Caco-2 (cell line): ENCODE data around the gene RAP1B. TPM values are rescaled to one million over a fixed set of nuclear protein-coding genes. Genes with fewer than 3 reads are reported as not detected.

ENCODE experiments used
- BruUV-seq: library from RNA; stranded (reverse); fragments of 400-500 nt; replicated peaks from 2 replicates; lab custom pipeline; 2021; lab: Mats Ljungman, UMichigan
- CTCF ChIA-PET: fragments of 300-600 bp; sonication (Branson Sonifier 250); formaldehyde crosslinking; loops from one replicate; lab custom pipeline; 2022; ENCODE audit warnings: antibody characterized with exemption; lab: Charles Lee
- POLR2A ChIA-PET: fragments of 300-600 bp; sonication (Branson Sonifier 250); formaldehyde crosslinking; loops from one replicate; lab custom pipeline; 2022; ENCODE audit warnings: antibody characterized with exemption; lab: Charles Lee
- DNase-seq, 2 experiments: peaks; one replicate each; pipeline versions ENCODE4 v3.0.0 to v3.0.0-alpha.2; 2020 to 2022
- H3K27me3 ChIP-seq: replicated peaks from 2 replicates; pipeline ENCODE4 v1.6.0; 2011; ENCODE audit warnings: low read length; ENCODE audit not compliant: control insufficient read depth, insufficient read depth
- H3K36me3 ChIP-seq: 2 replicates; pipeline ENCODE4 v1.5.1; 2011; ENCODE audit warnings: low read length; ENCODE audit not compliant: control insufficient read depth, insufficient read depth
- H3K4me1 ChIP-seq: fragments of 250-450 bp; sonication (Bioruptor Pico); 2 replicates; pipeline ENCODE4 v1.5.1; 2020; ENCODE audit warnings: mild to moderate bottlenecking
- H3K4me3 ChIP-seq: 2 replicates; pipeline ENCODE4 v1.5.1; 2011; ENCODE audit warnings: low read depth, mild to moderate bottlenecking, control low read depth, low read length
- H3K9me3 ChIP-seq: fragments of 250-450 bp; sonication (Bioruptor Pico); 2 replicates; pipeline ENCODE4 v1.5.1; 2020; ENCODE audit warnings: mild to moderate bottlenecking, moderate library complexity
- H3K27ac Mint-ChIP-seq: one replicate; pipeline ENCODE4 v1.8.0; 2022; ENCODE audit warnings: mixed read lengths; ENCODE audit not compliant: unreplicated experiment
- H3K27me3 Mint-ChIP-seq: one replicate; pipeline ENCODE4 v1.8.0; 2022; ENCODE audit warnings: mixed read lengths; ENCODE audit not compliant: insufficient read depth, unreplicated experiment
- H3K36me3 Mint-ChIP-seq: one replicate; pipeline ENCODE4 v1.8.0; 2022; ENCODE audit warnings: mild to moderate bottlenecking, mixed read lengths; ENCODE audit not compliant: insufficient read depth, unreplicated experiment
- H3K4me1 Mint-ChIP-seq: one replicate; pipeline ENCODE4 v1.8.0; 2022; ENCODE audit warnings: low read depth, mixed read lengths; ENCODE audit not compliant: unreplicated experiment
- H3K4me3 Mint-ChIP-seq: one replicate; pipeline ENCODE4 v1.8.0; 2022; ENCODE audit warnings: mild to moderate bottlenecking, moderate library complexity, mixed read lengths; ENCODE audit not compliant: unreplicated experiment
- H3K9me3 Mint-ChIP-seq: one replicate; pipeline ENCODE4 v1.8.0; 2022; ENCODE audit warnings: mixed read lengths; ENCODE audit not compliant: unreplicated experiment
- intact Hi-C: fragments of 100-400 bp; cut with micrococcal nuclease; formaldehyde crosslinking; loops from one replicate; pipeline ENCODE4 v1.10.0; 2022; ENCODE audit not compliant: unreplicated experiment
- total RNA-seq: library from RNA; stranded (reverse); gene quantifications from 2 replicates; pipeline ENCODE4 v1.2.3, GENCODE V29; 2022
- TF ChIP-seq, protein P1 (sequence below), 2 experiments: fragments of 200-600 bp in 1 of 2; IDR thresholded peaks; 1 replicate in 1 of 2; 2 replicates in 1 of 2; pipeline versions ENCODE4 v1.5.1 to v1.8.0; 2011 to 2022; ENCODE audit warnings: antibody characterized with exemption in 1 of 2, control low read depth in 1 of 2, inconsistent platforms in 1 of 2, low read depth in 1 of 2, low read length in 1 of 2, mild to moderate bottlenecking in 1 of 2, moderate library complexity in 1 of 2; ENCODE audit not compliant: insufficient read depth in 1 of 2, severe bottlenecking in 1 of 2, unreplicated experiment in 1 of 2

The RAP1B gene
- total RNA-seq, 1 experiment from 2014 or later, result 216 TPM

GRCh38 chr12:68614769-68615168, 4.1 kb downstream of the RAP1B start:
- TF ChIP-seq, protein P1, sequence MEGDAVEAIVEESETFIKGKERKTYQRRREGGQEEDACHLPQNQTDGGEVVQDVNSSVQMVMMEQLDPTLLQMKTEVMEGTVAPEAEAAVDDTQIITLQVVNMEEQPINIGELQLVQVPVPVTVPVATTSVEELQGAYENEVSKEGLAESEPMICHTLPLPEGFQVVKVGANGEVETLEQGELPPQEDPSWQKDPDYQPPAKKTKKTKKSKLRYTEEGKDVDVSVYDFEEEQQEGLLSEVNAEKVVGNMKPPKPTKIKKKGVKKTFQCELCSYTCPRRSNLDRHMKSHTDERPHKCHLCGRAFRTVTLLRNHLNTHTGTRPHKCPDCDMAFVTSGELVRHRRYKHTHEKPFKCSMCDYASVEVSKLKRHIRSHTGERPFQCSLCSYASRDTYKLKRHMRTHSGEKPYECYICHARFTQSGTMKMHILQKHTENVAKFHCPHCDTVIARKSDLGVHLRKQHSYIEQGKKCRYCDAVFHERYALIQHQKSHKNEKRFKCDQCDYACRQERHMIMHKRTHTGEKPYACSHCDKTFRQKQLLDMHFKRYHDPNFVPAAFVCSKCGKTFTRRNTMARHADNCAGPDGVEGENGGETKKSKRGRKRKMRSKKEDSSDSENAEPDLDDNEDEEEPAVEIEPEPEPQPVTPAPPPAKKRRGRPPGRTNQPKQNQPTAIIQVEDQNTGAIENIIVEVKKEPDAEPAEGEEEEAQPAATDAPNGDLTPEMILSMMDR (IDR thresholded peaks at IDR 0.05; ENCODE audit: insufficient read depth in 1 of 2, low read depth in 1 of 2, low read length in 1 of 2, severe bottlenecking in 1 of 2, unreplicated experiment in 1 of 2), result no peak
- CTCF ChIA-PET, result no interaction called here
- POLR2A ChIA-PET, result no interaction called here
- DNase-seq, result no peak
- no peaks in the 10 kb centered on the region for H3K9me3 Mint-ChIP-seq
- Histone ChIP-seq H3K9me3 (no peaks in the 10 kb centered on the region), H3K27me3 (no peaks in the 10 kb centered on the region), H3K36me3 (no peaks in the 10 kb centered on the region; the same call in 1 of the 2 replicates), H3K4me1 (peaks cover 45% of the 10 kb centered on the region), H3K4me3 (no peak overlapping the region)
- H3K36me3 Mint-ChIP-seq, result peaks cover 49% of the 10 kb centered on the region
- peaks cover 15% of the 10 kb centered on the region for H3K4me1 Mint-ChIP-seq
- intact Hi-C loops, result loop anchor here (10.0 kb wide), 1 partner anchor 390 kb away; the partner anchor contains the start of gene IL26
- peak overlapping the region; percentile 54 for H3K4me3 Mint-ChIP-seq
- BruUV-seq, result no TSS peak
- H3K27ac Mint-ChIP-seq, result no peak overlapping the region
- no peaks in the 10 kb centered on the region for H3K27me3 Mint-ChIP-seq

GRCh38 chr12:68617160-68617926, 6.6 kb downstream of the RAP1B start:
- H3K36me3 Mint-ChIP-seq, result peaks cover 41% of the 10 kb centered on the region
- no TSS peak for BruUV-seq
- no peaks in the 10 kb centered on the region for H3K9me3 ChIP-seq
- TF ChIP-seq, protein P1 (IDR thresholded peaks at IDR 0.05; ENCODE audit: insufficient read depth in 1 of 2, low read depth in 1 of 2, low read length in 1 of 2, severe bottlenecking in 1 of 2, unreplicated experiment in 1 of 2), result no peak
- no peak overlapping the region for H3K4me3 ChIP-seq
- H3K4me1 Mint-ChIP-seq, result peaks cover 30% of the 10 kb centered on the region
- H3K36me3 ChIP-seq, result no peaks in the 10 kb centered on the region; the same call in 1 of the 2 replicates
- H3K4me3 Mint-ChIP-seq, result no peak overlapping the region
- H3K27me3 ChIP-seq, result no peaks in the 10 kb centered on the region
- no peaks in the 10 kb centered on the region for H3K9me3 Mint-ChIP-seq
- intact Hi-C loops, result loop anchor here (10.0 kb wide), 1 partner anchor 393 kb away; the partner anchor contains the start of gene IL26
- no peaks in the 10 kb centered on the region for H3K27me3 Mint-ChIP-seq
- peaks cover 63% of the 10 kb centered on the region for H3K4me1 ChIP-seq
- CTCF ChIA-PET, result interaction anchor here (0.6 kb wide), 1 partner anchor 159 kb away, joined by 5 read pairs; no protein-coding TSS in a partner anchor
- DNase-seq, result no peak
- POLR2A ChIA-PET, result no interaction called here
- H3K27ac Mint-ChIP-seq, result no peak overlapping the region

GRCh38 chr12:68619541-68619940, 8.8 kb downstream of the RAP1B start:
- POLR2A ChIA-PET, result interaction anchor here (0.5 kb wide), 1 partner anchor 73 kb away, joined by 3 read pairs; no protein-coding TSS in a partner anchor

More at GRCh38 chr12:68619541-68619940, 8.8 kb downstream of the RAP1B start:
- Mint-ChIP-seq H3K4me3 (no peak overlapping the region), H3K36me3 (peaks cover 36% of the 10 kb centered on the region), H3K9me3 (no peaks in the 10 kb centered on the region), H3K4me1 (peaks cover 27% of the 10 kb centered on the region), H3K27me3 (no peaks in the 10 kb centered on the region), H3K27ac (no peak overlapping the region)
- CTCF ChIA-PET, result no interaction called here
- intact Hi-C loops, result loop anchor here (10.0 kb wide), 1 partner anchor 395 kb away; the partner anchor contains the start of gene IL26
- Histone ChIP-seq H3K36me3 (no peaks in the 10 kb centered on the region), H3K4me1 (peaks cover 46% of the 10 kb centered on the region), H3K9me3 (no peaks in the 10 kb centered on the region), H3K4me3 (no peak overlapping the region), H3K27me3 (no peaks in the 10 kb centered on the region)
- DNase-seq, result no peak
- BruUV-seq, result no TSS peak
- TF ChIP-seq, protein P1 (IDR thresholded peaks at IDR 0.05; ENCODE audit: insufficient read depth in 1 of 2, low read depth in 1 of 2, low read length in 1 of 2, severe bottlenecking in 1 of 2, unreplicated experiment in 1 of 2), result no peak
